A549 (cell line): ENCODE results near the gene DAB2IP. TPM values are rescaled to one million over a fixed set of nuclear protein-coding genes. Genes with fewer than 3 reads are reported as not detected.

Experiments
- ATAC-seq, 2 experiments: fragments of 200-7000 bp in 1 of 2; fragments of >200 bp in 1 of 2; cut with Nextera tagmentation in 1 of 2; cut with Tn5 transposase in 1 of 2; 3 replicates each; pipeline versions ENCODE4 v1.8.0 to v1.9.1; 2018 to 2020; ENCODE audit warnings: mild to moderate bottlenecking in 1 of 2, moderate library complexity in 1 of 2
- CTCF ChIA-PET: fragments of 300-600 bp; sonication (Branson Sonifier 250); formaldehyde crosslinking; extraction: SDS; loops from one replicate; lab custom pipeline; 2021; ENCODE audit warnings: antibody characterized with exemption, inconsistent platforms; lab: Yijun Ruan, JAX
- POLR2A ChIA-PET: fragments of 350-600 bp; formaldehyde crosslinking; extraction: SDS; loops from one replicate; lab custom pipeline; 2021; ENCODE audit warnings: antibody characterized with exemption, inconsistent platforms; lab: Yijun Ruan, JAX
- DNase-seq, 2 experiments: peaks; one replicate each; pipeline versions ENCODE4 v3.0.0 to v3.0.0-alpha.2; 2011 to 2016; ENCODE audit warnings: low read depth in 1 of 2, low spot score in 1 of 2
- FAIRE-seq: peaks from 2 replicates; lab custom pipeline; 2011; peaks lifted over from hg19 to GRCh38; lab: Jason Lieb, UNC
- H3K27ac ChIP-seq, 2 experiments: fragments of >200 bp; sonication (Bioruptor Twin); formaldehyde crosslinking; 3 replicates each; pipeline ENCODE4 v1.5.1; 2016 to 2017
- H3K4me1 ChIP-seq: fragments of >200 bp; sonication (Bioruptor Twin); formaldehyde crosslinking; 3 replicates; pipeline ENCODE4 v1.6.1; 2016
- H3K4me2 ChIP-seq: fragments of >200 bp; sonication (Bioruptor Twin); formaldehyde crosslinking; 3 replicates; pipeline ENCODE4 v1.6.1; 2016
- H3K4me3 ChIP-seq: fragments of >200 bp; sonication (Bioruptor Twin); formaldehyde crosslinking; 3 replicates; pipeline ENCODE4 v1.5.1; 2016
- H3K9me3 ChIP-seq: fragments of >200 bp; sonication (Bioruptor Twin); formaldehyde crosslinking; 3 replicates; pipeline ENCODE4 v1.6.1; 2016
- BHLHE40 ChIP-seq: IDR thresholded peaks from 2 replicates; pipeline ENCODE4 v1.6.1; 2012; ENCODE audit warnings: low read depth, low read length, inconsistent platforms
- CBX2 ChIP-seq: fragments of 200-600 bp; sonication (generic); IDR thresholded peaks from 2 replicates; pipeline ENCODE4 v1.6.1; 2016; ENCODE audit warnings: low read depth, mild to moderate bottlenecking, borderline replicate concordance
- CHD4 ChIP-seq: fragments of 200-600 bp; sonication (generic); IDR thresholded peaks from 2 replicates; pipeline ENCODE4 v1.6.1; 2016; ENCODE audit warnings: antibody characterized with exemption, mild to moderate bottlenecking, borderline replicate concordance
- EHF ChIP-seq: fragments of 250-450 bp; sonication (Bioruptor Pico); IDR thresholded peaks from 2 replicates; pipeline ENCODE4 v1.5.0; 2020; ENCODE audit warnings: mild to moderate bottlenecking
- EHMT2 ChIP-seq: fragments of 200-600 bp; sonication (generic); IDR thresholded peaks from 2 replicates; pipeline ENCODE4 v1.6.1; 2016; ENCODE audit warnings: antibody characterized with exemption, low read depth, mild to moderate bottlenecking, moderate library complexity
- EP300 ChIP-seq, 2 experiments: fragments of >200 bp; sonication (Bioruptor Twin); formaldehyde crosslinking; IDR thresholded peaks; 2 replicates in 1 of 2; 3 replicates in 1 of 2; pipeline ENCODE4 v1.6.1; 2016 to 2017
- FOXS1 ChIP-seq: fragments of 250-450 bp; sonication (Bioruptor Pico); IDR thresholded peaks from 2 replicates; pipeline ENCODE4 v1.5.0; 2020; ENCODE audit warnings: mild to moderate bottlenecking, moderate library complexity
- GATA3 ChIP-seq: IDR thresholded peaks from 2 replicates; pipeline ENCODE4 v1.6.1; 2012; ENCODE audit warnings: borderline replicate concordance
- HDAC2 ChIP-seq: fragments of 200-600 bp; sonication (generic); IDR thresholded peaks from 2 replicates; pipeline ENCODE4 v1.6.1; 2016
- HEYL ChIP-seq: fragments of 250-450 bp; sonication (Bioruptor Pico); IDR thresholded peaks from 2 replicates; pipeline ENCODE4 v1.8.0; 2021; ENCODE audit warnings: mild to moderate bottlenecking, moderate library complexity
- JUN ChIP-seq, 2 experiments: fragments of >200 bp; sonication (Bioruptor Twin); formaldehyde crosslinking; IDR thresholded peaks; 2 replicates in 1 of 2; 3 replicates in 1 of 2; pipeline ENCODE4 v1.6.1; 2016 to 2017
- JUNB ChIP-seq: fragments of >200 bp; sonication (Bioruptor Twin); formaldehyde crosslinking; IDR thresholded peaks from 2 replicates; pipeline ENCODE4 v1.6.1; 2016
- MAX ChIP-seq: IDR thresholded peaks from 2 replicates; pipeline ENCODE4 v1.6.1; 2012
- MAZ ChIP-seq: fragments of 150-350 bp; IDR thresholded peaks from 2 replicates; pipeline ENCODE4 v1.6.1; 2014; ENCODE audit warnings: antibody characterized with exemption, low read depth, low read length, borderline replicate concordance
- NPAS2 ChIP-seq: fragments of 250-450 bp; sonication (Bioruptor Pico); IDR thresholded peaks from 2 replicates; pipeline ENCODE4 v1.8.0; 2022; ENCODE audit warnings: mild to moderate bottlenecking, moderate library complexity, borderline replicate concordance
- POLR2A ChIP-seq: IDR thresholded peaks from 2 replicates; pipeline ENCODE4 v1.6.1; 2012; ENCODE audit warnings: mild to moderate bottlenecking, low read length
- RARB ChIP-seq: fragments of 250-450 bp; sonication (Bioruptor Pico); IDR thresholded peaks from 2 replicates; pipeline ENCODE4 v1.8.0; 2021; ENCODE audit warnings: mild to moderate bottlenecking, moderate library complexity
- RFX5 ChIP-seq: fragments of 450-650 bp; IDR thresholded peaks from 2 replicates; pipeline ENCODE4 v1.7.1; 2014; ENCODE audit warnings: antibody characterized with exemption, mild to moderate bottlenecking, moderate library complexity
- RNF2 ChIP-seq: fragments of 200-600 bp; sonication (generic); IDR thresholded peaks from 2 replicates; pipeline ENCODE4 v1.6.1; 2016; ENCODE audit warnings: low read depth, mild to moderate bottlenecking, antibody characterized with exemption, moderate library complexity, borderline replicate concordance
- SREBF2 ChIP-seq: fragments of 450-650 bp; IDR thresholded peaks from 2 replicates; pipeline ENCODE4 v1.6.1; 2014; ENCODE audit warnings: mild to moderate bottlenecking, moderate library complexity
- TFCP2L1 ChIP-seq: fragments of 250-450 bp; sonication (Bioruptor Pico); IDR thresholded peaks from 2 replicates; pipeline ENCODE4 v1.5.0; 2021; ENCODE audit warnings: mild to moderate bottlenecking
- TP53 ChIP-seq: fragments of 250-450 bp; sonication (Bioruptor Pico); IDR thresholded peaks from 2 replicates; pipeline ENCODE4 v1.5.0; 2021; ENCODE audit warnings: mild to moderate bottlenecking, moderate library complexity
- ZC3H11A ChIP-seq: fragments of 450-650 bp; IDR thresholded peaks from 2 replicates; pipeline ENCODE4 v1.6.1; 2014; ENCODE audit warnings: antibody characterized with exemption, mild to moderate bottlenecking
- WGBS: methylation state at CpG from one replicate; pipeline ENCODE4 v1.1.6; 2017; ENCODE audit errors: missing lambda C conversion rate; 5-methylcytosine and 5-hydroxymethylcytosine counted together
- polyA plus RNA-seq, 4 experiments: library from polyadenylated mRNA; depleted of rRNA in 3 of 4; stranded (reverse); fragments of >200 nt; fragmentation: RNase III in 1 of 4; extraction: RNeasy Plus Mini Kit Qiagen cat#74134 plus additional on column Dnase treatment in 1 of 4; gene quantifications; 2 replicates in 3 of 4; 3 replicates in 1 of 4; pipeline ENCODE4 v1.2.3, GENCODE V29; 2011 to 2017
- TF ChIP-seq, protein P1 (sequence below): IDR thresholded peaks from 2 replicates; pipeline ENCODE4 v1.6.1; 2012; ENCODE audit warnings: low read depth, borderline replicate concordance
- TF ChIP-seq, protein P2 (sequence below): IDR thresholded peaks from 2 replicates; pipeline ENCODE4 v1.6.1; 2012
- TF ChIP-seq, protein P3 (sequence below): fragments of >200 bp; sonication (Bioruptor Twin); formaldehyde crosslinking; IDR thresholded peaks from 3 replicates; pipeline ENCODE4 v1.5.1; 2016

DAB2IP gene
- polyA plus RNA-seq, 2 of the 4 experiments (the other 2 are of a cell fraction): 9.7 to 13.9 TPM

DNA sequence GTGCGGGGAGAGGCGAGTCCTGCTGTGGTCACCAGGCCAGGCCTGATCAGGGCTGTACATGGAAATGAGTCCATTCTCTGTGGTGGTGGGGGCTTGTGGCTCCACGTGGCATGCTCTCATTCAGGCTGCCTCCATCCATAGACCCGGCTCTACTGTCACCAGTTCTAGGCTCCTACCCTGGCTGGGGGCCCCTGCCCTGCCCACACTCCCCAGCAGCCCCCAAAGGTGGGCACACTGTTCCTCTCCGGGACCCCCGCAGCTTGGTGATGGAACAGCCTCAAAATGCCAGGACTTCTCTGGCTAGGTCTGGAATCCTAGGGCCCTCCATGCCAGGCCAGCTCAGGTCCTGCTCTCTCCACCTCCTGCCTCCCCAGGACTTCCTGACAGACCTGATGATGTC is 111.7 kb downstream of the DAB2IP start:
- peaks cover 15% of the 10 kb centered on the region for H3K4me1 ChIP-seq
- FAIRE-seq (no peak), ATAC-seq (no peak), DNase-seq (no peak)
- no peak overlapping the region for H3K4me3 ChIP-seq
- no peak for TF ChIP-seq JUN (IDR thresholded peaks at IDR 0.05)
- no peak for TF ChIP-seq JUNB
- no peak for TF ChIP-seq SREBF2
- TF ChIP-seq BHLHE40: no peak
- TF ChIP-seq, protein P1, sequence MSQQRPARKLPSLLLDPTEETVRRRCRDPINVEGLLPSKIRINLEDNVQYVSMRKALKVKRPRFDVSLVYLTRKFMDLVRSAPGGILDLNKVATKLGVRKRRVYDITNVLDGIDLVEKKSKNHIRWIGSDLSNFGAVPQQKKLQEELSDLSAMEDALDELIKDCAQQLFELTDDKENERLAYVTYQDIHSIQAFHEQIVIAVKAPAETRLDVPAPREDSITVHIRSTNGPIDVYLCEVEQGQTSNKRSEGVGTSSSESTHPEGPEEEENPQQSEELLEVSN: no peak
- no peak for TF ChIP-seq MAX
- TF ChIP-seq TFCP2L1 (CRISPR knock-in tag): no peak
- no peak for TF ChIP-seq RFX5
- no peak for TF ChIP-seq CHD4
- no peak for TF ChIP-seq RNF2
- no peak for TF ChIP-seq EP300 (IDR thresholded peaks at IDR 0.05)
- no peak for TF ChIP-seq HDAC2
- no peak for TF ChIP-seq GATA3
- no peak for TF ChIP-seq MAZ
- no peak for TF ChIP-seq CBX2
- TF ChIP-seq ZC3H11A: no peak
- TF ChIP-seq HEYL: no peak
- TF ChIP-seq POLR2A: no peak
- no peak for TF ChIP-seq EHF (CRISPR knock-in tag)
- TF ChIP-seq RARB (CRISPR knock-in tag): no peak
- no peaks in the 10 kb centered on the region for H3K9me3 ChIP-seq
- H3K27ac ChIP-seq: no peak overlapping the region
- CTCF ChIA-PET: interaction anchor here (1.1 kb wide), 1 partner anchor 10 kb away, joined by 3 read pairs; no protein-coding TSS in a partner anchor
- POLR2A ChIA-PET: interaction anchor here (0.6 kb wide), 1 partner anchor 206 kb away, joined by 6 read pairs; no protein-coding TSS in a partner anchor
- 87% methylated on average over 4 of the region's 6 CpGs for WGBS
- no peak overlapping the region for H3K4me2 ChIP-seq

DNA sequence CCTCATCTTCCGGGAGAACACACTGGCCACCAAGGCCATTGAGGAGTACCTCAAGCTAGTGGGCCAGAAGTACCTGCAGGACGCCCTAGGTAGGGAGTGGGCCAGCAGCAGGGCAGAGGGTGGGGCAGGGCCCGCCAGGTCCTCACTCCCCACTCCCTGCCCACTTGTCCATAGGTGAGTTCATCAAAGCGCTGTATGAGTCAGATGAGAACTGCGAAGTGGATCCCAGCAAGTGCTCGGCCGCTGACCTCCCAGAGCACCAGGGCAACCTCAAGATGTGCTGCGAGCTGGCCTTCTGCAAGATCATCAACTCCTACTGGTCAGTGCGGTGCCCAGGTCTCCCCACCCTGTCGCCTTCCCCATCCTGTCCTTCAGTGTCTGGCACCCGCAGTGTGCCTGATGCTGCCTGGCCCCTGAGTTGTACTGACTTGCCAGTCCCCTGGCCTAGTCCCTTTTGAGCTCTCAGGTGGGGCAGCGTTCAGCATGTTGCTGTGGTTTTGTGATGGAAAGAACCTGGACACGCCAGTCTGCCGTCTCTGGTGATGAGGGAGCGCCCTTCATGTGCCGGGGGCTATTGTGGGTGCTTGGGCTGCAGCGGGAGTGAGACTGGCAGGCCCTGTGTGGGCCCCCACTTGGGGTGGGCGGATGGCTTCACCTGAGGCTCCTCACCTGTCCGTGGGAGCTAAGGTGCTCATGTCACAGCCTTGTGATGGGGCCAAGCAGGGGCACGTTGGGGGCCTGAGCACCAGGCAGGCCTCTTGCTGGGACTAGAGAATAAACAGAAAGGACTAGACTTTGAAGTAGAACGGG is 112.3 kb downstream of the DAB2IP start:
- 96% methylated on average over 17 of the region's 21 CpGs for WGBS
- ChIA-PET CTCF (interaction anchor here (1.1 kb wide), 1 partner anchor 10 kb away, joined by 3 read pairs; no protein-coding TSS in a partner anchor), POLR2A (no interaction called here)
- H3K4me2 ChIP-seq: no peak overlapping the region
- peaks cover 15% of the 10 kb centered on the region for H3K4me1 ChIP-seq
- DNase-seq (no peak), ATAC-seq (no peak), FAIRE-seq (no peak)
- H3K9me3 ChIP-seq: no peaks in the 10 kb centered on the region
- H3K27ac ChIP-seq: peak overlapping the region in 1 of 2 experiments; percentile 82; a peak in 1 of 6 replicates
- no peak for TF ChIP-seq BHLHE40
- no peak for TF ChIP-seq CBX2
- no peak for TF ChIP-seq EHMT2
- TF ChIP-seq TP53 (CRISPR knock-in tag): no peak
- TF ChIP-seq RFX5: no peak
- no peak for TF ChIP-seq CHD4
- TF ChIP-seq NPAS2 (CRISPR knock-in tag): no peak
- no peak for TF ChIP-seq JUNB
- no peak for TF ChIP-seq SREBF2
- TF ChIP-seq, protein P2, sequence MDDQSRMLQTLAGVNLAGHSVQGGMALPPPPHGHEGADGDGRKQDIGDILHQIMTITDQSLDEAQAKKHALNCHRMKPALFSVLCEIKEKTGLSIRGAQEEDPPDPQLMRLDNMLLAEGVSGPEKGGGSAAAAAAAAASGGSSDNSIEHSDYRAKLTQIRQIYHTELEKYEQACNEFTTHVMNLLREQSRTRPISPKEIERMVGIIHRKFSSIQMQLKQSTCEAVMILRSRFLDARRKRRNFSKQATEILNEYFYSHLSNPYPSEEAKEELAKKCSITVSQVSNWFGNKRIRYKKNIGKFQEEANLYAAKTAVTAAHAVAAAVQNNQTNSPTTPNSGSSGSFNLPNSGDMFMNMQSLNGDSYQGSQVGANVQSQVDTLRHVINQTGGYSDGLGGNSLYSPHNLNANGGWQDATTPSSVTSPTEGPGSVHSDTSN: no peak
- TF ChIP-seq FOXS1 (CRISPR knock-in tag): no peak
- TF ChIP-seq, protein P3, sequence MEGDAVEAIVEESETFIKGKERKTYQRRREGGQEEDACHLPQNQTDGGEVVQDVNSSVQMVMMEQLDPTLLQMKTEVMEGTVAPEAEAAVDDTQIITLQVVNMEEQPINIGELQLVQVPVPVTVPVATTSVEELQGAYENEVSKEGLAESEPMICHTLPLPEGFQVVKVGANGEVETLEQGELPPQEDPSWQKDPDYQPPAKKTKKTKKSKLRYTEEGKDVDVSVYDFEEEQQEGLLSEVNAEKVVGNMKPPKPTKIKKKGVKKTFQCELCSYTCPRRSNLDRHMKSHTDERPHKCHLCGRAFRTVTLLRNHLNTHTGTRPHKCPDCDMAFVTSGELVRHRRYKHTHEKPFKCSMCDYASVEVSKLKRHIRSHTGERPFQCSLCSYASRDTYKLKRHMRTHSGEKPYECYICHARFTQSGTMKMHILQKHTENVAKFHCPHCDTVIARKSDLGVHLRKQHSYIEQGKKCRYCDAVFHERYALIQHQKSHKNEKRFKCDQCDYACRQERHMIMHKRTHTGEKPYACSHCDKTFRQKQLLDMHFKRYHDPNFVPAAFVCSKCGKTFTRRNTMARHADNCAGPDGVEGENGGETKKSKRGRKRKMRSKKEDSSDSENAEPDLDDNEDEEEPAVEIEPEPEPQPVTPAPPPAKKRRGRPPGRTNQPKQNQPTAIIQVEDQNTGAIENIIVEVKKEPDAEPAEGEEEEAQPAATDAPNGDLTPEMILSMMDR: no peak
- TF ChIP-seq JUN (IDR thresholded peaks at IDR 0.05): no peak
- H3K4me3 ChIP-seq: no peak overlapping the region
